GM12864 (cell line): Measurements from ENCODE around the gene MLST8.

Source experiments
- DNase-seq: peaks from one replicate; pipeline ENCODE4 v3.0.0-alpha.2; 2011; ENCODE audit warnings: low read depth
- H3K4me3 ChIP-seq: 2 replicates; pipeline ENCODE4 v1.5.1; 2011; ENCODE audit warnings: mild to moderate bottlenecking, low read depth, low read length, control low read depth
- TF ChIP-seq, protein P1 (sequence below): IDR thresholded peaks from 2 replicates; pipeline ENCODE4 v1.5.1; 2011; ENCODE audit warnings: low read depth, mild to moderate bottlenecking, moderate library complexity, low read length, control low read depth, inconsistent platforms; ENCODE audit errors: missing control alignments

The MLST8 gene

DNA sequence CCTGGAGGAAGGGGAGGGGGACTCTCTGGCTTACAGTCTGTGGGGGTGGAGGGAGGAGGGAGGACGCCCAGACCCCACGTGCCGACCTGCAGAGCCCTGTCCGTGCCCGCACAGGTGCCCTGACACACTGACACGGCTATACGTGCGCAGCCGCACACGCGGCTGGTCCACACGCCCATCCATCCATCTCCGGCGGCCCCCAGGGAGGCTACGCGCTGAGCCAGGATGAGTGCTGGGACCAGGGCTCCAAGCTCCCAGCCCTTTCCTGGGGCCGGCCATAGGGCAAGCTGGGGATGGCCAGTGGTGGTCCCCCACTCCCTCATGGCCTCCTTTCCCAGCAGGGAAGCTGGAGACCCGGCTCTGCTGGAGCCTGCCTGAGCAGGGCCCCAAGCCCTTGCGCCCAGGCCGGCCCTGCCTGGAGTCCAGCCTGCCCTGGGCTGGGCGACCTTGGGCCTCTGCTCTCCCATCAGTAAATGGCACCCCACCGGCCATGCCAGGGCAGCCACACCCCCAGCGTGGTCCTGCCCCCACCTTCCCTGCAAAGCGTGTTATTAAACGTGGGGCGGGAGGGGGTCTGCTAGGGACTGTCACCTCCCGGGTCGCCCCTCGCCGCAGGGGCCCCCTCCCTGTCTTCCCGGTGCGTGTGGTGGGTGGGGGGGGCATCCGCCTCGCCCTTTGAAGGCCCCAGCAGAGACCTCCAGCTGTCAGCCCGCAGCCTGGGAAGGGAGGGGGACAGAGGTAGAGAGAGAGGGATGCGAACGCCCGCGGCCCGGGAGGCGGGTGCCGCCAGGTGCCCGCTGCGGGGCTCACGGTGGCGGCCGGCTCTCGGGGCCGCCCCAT, 9.7 kb upstream of the MLST8 start:
- no peak for DNase-seq
- no peak overlapping the region for H3K4me3 ChIP-seq

DNA sequence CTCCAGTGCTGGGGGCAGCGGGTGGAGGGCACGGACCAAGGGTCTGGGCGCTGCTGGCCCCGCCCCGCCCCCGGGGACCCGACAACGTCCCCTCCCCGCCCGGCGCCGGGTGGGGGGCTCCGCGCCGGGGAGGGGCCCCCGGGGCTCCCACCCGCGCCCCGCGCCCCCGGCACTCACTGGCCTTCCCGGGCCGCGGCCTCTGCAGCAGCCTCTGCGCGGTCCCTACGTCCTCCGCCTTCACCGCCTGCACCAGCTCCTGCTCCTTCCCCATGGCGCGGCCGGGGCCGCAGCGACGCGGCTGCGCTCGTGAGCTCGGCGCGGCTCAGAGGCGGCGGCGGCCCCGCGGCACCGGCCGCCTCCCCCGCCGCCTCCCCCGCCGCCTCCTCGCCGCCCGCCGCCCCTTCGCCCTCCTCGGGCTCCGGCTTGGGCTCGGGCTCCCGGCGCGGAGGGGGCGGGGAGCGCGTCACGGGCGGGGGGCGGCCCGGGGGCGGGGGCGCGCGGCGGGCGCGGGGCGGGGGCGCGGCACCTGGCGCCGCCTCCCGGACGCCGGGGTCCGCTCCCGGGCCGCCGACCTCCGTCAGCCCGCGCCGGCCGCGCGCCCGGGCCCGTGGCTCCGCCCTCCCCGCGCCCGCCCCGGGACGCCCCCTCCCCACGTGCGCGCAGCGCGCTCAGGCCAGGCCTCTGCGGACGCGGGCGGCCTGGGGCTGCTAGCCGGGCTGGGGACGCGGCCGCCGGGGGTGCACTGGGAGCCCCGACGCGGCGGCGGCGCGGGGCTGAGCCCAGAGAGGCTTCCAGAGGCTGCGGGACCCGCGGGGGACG, 8.9 kb upstream of the MLST8 start, which contains the start of gene CASKIN1:
Gene CASKIN1 (minus strand): TSS at position 444 of the 819 bp plus-strand sequence. CDS start 173 bp downstream, at position 271.
- TF ChIP-seq, protein P1, sequence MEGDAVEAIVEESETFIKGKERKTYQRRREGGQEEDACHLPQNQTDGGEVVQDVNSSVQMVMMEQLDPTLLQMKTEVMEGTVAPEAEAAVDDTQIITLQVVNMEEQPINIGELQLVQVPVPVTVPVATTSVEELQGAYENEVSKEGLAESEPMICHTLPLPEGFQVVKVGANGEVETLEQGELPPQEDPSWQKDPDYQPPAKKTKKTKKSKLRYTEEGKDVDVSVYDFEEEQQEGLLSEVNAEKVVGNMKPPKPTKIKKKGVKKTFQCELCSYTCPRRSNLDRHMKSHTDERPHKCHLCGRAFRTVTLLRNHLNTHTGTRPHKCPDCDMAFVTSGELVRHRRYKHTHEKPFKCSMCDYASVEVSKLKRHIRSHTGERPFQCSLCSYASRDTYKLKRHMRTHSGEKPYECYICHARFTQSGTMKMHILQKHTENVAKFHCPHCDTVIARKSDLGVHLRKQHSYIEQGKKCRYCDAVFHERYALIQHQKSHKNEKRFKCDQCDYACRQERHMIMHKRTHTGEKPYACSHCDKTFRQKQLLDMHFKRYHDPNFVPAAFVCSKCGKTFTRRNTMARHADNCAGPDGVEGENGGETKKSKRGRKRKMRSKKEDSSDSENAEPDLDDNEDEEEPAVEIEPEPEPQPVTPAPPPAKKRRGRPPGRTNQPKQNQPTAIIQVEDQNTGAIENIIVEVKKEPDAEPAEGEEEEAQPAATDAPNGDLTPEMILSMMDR = no peak
- H3K4me3 ChIP-seq = no peak within 1 kb of the TSS
- DNase-seq = no peak

More for the DNA sequence above, 9.7 kb upstream of the MLST8 start:
- TF ChIP-seq, protein P1 = no peak

DNA sequence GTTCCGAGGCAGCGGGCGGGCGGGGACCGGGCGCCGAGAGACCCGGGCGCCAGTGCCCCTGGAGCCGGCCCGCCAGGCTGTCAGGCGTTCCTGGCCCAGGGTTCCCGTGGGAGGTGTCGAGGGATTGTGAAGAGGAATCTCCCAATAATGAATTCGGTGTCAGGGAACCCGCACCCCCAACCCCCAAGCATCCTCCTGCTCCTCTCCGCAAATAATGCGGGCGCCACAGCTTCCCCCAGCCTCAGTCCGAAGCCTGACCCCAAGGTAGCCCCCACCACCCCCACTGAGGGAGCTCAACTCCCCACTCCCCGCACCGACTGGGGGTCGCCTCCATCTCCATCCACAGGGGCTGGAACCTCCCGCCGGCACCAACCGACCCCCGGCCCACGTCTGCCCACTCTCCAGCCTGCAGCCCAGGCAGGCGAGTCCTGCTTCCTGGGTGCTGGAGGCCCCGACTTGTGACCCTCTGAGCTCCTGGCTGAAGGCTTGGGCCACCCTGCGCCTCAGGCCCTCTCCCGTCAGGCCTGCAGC, 8.2 kb upstream of the MLST8 start:
- TF ChIP-seq, protein P1 = no peak
- H3K4me3 ChIP-seq = no peak overlapping the region

DNA sequence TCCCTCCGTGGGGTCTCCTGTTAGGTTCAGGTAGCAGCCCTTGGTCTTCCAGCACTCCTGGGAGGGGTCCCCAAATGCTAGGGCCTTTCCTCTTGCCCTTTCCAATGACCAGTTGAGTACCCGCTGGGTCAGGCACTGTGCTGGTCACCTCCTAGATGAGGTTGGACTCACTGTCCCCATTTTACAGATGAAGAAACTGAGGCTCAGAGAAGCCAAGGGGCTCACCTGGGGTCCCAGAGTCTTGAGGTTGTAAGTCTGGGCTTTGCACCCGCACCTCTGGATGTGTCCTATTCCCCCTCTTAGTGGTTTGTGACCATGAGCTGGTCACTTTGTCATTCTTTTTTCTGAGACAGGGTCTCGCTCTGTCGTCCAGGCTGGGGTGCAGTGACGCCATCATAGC, 7.5 kb upstream of the MLST8 start:
- TF ChIP-seq, protein P1 = no peak
- DNase-seq = no peak
- no peak overlapping the region for H3K4me3 ChIP-seq

More for the DNA sequence above, 8.2 kb upstream of the MLST8 start:
- no peak for DNase-seq

DNA sequence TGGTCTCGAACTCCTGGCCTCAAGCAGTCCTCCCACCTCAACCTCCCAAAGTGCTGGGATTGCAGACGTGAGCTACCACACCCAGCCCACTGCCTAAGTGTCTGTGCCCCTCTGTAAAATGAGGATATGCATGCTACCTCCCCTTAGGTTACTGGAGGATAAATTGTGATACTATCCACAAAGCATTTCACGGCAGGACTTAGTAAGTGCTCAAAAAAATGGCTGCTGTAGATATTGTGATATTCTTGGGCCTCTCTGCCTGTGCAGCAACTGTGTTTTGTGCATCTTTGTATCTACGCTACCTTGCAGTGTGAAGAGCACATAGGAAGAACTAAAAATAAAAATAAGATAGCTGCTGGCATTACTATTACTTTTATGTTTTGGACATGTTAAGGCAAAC, 7.0 kb upstream of the MLST8 start:
- TF ChIP-seq, protein P1 = no peak
- no peak overlapping the region for H3K4me3 ChIP-seq
- DNase-seq = no peak

DNA sequence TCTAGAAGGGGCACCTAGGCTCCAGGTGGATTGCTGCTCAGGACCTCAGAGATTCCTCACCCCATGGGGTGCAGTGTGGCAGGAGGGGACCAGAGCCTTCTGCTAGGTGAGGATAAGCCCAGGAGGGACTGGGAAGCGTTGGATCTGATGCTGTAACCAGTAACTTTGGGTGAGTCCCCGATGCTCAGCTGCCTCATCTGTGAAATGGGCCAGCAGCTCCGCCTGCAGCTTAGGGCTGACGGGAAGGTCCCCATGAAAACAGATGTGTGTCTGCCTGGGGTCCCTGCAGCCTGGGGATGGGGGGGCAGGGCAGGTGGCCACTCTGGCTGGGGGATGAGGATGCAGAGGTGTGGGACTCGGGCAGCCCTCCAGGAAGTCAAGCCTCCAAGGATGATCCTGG, 6.2 kb upstream of the MLST8 start:
- no peak overlapping the region for H3K4me3 ChIP-seq
- TF ChIP-seq, protein P1 = no peak
- no peak for DNase-seq
